Measurements from ENCODE around the gene CRLF1.

The CRLF1 gene, protein sequence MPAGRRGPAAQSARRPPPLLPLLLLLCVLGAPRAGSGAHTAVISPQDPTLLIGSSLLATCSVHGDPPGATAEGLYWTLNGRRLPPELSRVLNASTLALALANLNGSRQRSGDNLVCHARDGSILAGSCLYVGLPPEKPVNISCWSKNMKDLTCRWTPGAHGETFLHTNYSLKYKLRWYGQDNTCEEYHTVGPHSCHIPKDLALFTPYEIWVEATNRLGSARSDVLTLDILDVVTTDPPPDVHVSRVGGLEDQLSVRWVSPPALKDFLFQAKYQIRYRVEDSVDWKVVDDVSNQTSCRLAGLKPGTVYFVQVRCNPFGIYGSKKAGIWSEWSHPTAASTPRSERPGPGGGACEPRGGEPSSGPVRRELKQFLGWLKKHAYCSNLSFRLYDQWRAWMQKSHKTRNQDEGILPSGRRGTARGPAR

DNA sequence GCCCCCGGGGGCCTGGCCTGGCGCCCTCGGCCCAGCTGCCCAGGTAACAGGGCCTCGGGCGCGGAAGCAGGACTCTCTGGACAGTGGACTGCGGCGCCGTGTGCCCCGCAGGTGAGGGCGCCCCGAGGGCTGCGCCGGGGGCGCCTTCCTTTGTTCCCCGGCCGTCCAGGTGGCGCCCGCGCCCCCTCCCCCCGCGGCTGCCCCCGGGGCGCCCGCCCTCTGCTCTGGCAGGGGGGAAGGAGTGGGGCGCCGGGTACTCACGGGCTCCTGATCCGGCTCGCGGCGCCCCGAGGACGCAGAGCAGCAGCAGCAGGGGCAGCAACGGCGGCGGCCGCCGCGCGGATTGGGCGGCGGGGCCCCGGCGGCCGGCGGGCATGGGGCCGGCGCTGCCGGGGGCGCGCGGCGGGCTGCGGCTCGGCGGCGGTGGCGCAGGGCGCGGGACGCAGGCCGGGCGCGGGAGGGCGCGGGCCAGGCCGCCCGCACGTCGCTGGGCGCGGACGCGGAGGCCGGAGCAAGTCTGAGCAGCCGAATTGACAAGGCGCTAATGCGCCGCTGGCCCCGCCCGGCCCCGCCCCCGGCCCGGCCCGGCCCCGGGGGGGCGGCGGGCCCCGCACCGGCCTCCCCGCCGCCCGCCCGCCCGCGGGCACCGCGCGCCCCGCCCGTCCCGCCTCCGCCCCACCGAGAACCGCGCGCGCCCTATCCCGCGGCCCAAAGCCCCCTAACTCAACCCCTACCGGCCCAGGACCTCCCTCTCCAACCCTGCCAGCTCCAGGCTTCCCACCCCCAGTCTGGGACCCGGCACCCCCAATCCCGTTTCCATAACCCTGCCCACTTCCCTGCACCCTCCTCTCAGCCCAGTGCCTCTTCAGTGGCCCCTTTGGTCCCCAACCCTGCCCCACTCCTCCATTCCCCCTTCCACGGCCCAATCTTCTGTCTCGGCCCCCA lies at the start of gene CRLF1:
TSS of gene CRLF1 (minus strand) at position 519 of the 945 bp plus-strand sequence. CDS start at position 376, 143 bp downstream.
- DNase-seq (ENCODE audit: low read depth in 2 of 2): no peak

GRCh38 chr19:18655173-18655844 lies 48.7 kb upstream of the CRLF1 start:
- DNase-seq (ENCODE audit: low read depth in 2 of 2): no peak

DNA sequence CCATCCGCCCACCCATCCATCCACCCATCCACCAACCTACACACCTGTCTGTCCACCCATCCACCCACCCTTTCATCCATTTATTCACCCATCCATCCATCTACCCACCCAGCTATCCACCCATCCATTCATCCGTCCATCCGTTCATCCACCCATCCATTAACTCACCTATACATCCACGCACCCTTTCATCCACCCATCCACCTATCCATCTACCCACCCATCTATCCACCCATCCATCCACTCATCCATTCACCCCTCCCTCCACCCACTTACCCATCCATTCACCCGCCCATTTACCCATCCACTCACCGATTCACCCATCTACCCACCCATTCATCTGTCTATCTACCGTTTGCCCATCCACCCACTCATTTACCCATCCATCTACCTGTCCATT lies 47.9 kb upstream of the CRLF1 start:
- DNase-seq (ENCODE audit: low read depth in 2 of 2): no peak

GRCh38 chr19:18653853-18654252 lies 47.3 kb upstream of the CRLF1 start:
- DNase-seq (ENCODE audit: low read depth in 2 of 2): no peak

GRCh38 chr19:18651733-18652132 lies 45.1 kb upstream of the CRLF1 start:
- DNase-seq (ENCODE audit: low read depth in 2 of 2): no peak

GRCh38 chr19:18651300-18651699 lies 44.7 kb upstream of the CRLF1 start:
- DNase-seq (ENCODE audit: low read depth in 2 of 2): no peak

DNA sequence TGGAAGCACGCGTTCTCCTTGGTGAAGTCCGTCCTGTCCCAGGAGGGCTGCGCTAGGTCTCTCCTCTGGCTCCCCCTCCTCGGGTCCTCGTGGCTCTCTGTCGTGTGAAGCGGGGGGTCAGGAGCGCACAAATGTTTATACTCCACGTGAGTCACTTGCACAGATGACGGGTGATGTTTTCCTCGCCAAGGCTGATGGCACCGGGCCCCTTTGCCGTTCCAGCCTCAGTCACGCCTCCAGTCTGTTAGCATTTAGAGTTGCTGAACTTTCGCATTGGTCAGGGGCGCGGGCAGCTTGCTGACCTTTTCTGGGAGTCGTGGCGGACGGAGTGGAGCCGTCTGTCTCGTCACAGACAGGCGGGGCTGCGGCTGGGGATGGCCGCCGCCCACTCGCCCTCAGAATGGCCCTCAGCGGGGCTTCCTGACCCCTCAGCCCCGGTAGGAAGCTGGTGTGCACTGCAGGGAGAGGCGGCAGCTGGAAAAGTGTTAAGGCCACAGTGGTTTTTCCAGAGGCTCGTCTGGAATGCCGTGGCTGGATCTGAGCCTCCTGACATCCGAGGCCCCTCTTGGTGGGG lies 44.0 kb upstream of the CRLF1 start:
- DNase-seq (ENCODE audit: low read depth in 2 of 2): no peak

GRCh38 chr19:18650021-18650390 lies 43.4 kb upstream of the CRLF1 start:
- no peak for DNase-seq (ENCODE audit: low read depth in 2 of 2)

GRCh38 chr19:18649371-18650020 lies 42.9 kb upstream of the CRLF1 start:
- DNase-seq (ENCODE audit: low read depth in 2 of 2): no peak

DNA sequence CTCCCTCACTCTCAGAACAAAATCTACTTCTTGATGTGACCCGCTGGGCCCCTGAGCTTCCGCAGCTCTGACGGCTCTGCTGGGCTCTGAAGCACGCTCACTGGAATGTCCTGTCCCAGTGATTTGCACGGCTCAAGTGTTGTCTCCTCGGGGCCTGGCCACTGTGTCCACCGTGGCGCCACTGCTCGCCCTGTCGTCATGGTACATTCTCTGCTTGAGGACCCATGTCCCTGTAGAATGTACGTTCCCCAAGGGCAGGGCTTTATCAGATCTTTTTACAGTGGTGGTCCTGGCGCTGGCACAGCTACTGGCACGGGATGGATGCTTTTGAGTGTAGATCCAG lies 42.3 kb upstream of the CRLF1 start:
- DNase-seq (ENCODE audit: low read depth in 2 of 2): no peak

DNA sequence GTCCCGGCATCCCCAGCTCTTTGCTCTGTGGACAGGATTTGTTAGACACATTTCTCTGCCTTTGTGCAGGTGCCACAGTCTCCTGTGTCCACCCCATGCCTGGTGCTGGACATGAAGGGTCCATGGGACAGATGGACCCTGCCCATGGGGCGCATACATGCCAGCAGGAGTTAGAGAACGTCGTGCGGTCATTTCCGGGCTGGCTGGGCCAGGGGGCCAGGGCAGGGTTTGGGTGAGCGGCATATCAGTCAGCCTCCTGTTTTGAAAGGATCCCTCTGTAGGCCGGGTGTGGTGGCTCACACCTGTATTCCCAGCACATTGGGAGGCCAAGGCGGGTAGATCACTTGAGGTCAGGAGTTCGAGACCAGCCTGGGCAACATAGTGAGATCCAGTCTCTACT lies 41.2 kb upstream of the CRLF1 start:
- DNase-seq (ENCODE audit: low read depth in 2 of 2): no peak

DNA sequence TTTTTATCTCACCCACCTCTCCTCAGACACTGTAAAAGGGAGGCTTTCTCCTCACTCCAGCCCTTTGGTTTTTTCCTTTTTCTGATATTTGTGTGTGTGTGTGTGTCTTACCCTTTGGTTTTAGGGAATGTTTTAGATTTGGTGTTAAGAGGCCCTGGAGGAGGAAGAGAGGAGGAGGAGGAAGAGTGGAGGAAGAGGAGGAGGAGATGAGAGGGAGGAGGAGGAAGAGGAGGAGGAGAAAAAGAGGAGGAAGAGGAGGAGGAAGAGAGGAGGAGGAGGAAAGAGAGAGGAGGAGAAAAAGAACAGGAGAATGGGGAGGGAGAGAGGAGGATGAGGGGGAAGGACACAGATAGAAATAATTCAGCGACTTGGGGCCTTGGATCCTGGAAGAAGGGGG lies 40.8 kb upstream of the CRLF1 start:
- DNase-seq (ENCODE audit: low read depth in 2 of 2): no peak

DNA sequence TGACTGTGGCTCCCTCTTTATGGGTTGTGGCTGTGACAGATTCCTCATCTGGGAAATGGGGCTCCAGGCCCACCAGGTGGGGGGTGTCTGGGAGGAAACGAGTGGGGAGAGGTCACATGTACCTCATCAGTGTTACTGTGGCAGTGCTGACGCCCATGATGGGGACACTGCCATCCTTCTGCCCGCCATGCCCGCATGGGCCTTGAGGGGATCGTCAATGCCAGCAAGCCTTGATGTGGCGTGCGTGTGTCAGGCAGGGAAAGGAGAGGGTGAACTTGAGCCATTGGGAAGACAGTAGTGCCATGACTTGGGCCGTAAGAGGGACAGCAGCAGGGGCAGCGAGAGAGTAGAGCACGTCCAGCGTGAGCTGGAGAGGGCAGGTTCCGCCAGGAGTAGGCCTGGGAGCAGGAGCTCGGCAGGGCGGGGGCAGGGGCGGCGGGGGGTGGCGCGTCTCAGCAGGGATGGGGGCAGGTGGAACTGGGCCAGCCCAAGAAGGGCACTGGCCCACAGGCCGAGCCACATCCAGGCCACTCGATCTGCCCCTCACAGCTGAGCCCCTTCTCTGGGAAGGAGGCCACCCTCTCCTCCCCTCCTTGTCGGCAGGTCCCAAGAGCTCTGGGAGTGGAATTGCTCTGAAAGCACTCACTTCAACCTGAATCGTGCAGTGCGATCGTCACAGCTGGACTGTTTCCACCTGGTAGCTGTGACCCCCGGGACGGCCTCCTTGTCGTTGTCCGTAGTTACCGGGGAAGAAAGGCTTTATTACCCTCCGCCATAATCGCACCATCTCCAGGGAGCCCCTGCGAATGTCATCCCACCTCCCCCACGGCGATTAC lies 40.2 kb upstream of the CRLF1 start:
- no peak for DNase-seq (ENCODE audit: low read depth in 2 of 2)

DNA sequence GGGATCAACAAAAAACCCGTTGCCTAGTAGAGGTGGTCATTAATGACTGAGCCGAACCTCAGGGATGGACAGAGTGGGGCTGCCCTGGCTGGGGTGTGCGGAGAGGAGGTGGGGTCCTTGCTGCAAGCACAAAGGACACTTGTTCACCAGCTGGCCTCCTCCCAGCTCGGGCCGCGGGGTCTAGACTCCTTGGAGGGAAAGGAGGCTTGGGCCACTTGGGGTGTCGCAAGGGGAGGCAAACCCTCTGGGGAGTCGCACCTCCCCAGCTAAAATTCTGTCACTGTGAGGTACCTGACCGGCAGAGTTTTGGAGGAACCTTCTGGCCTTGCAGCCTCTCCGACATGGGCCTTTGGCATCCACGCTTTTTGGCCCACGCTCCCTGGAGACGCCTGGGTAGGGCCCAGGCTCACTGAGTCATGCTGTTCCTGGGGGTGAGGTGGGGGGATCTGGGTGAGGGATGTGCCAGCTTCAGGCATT lies 38.5 kb upstream of the CRLF1 start:
- no peak for DNase-seq (ENCODE audit: low read depth in 2 of 2)

GRCh38 chr19:18644196-18645034 lies 37.8 kb upstream of the CRLF1 start:
- no peak for DNase-seq (ENCODE audit: low read depth in 2 of 2)

- DNase-seq (ENCODE audit: low read depth in 2 of 2): no peak
These were observed 33.2 kb upstream of the CRLF1 start for GRCh38 chr19:18639706-18640243.

- no peak for DNase-seq (ENCODE audit: low read depth in 2 of 2)
These were observed 31.4 kb upstream of the CRLF1 start for GRCh38 chr19:18637673-18638630.
